ENCODE data around the gene GRIA1. TPM values are rescaled to one million over a fixed set of nuclear protein-coding genes. Genes with fewer than 3 reads are reported as not detected.
"Not testable (repeated sequence)": the region's sequence is repeated elsewhere in the genome, so short reads cannot be mapped to it uniquely, and the experiment has no call there.

GRIA1 gene
- total RNA-seq, 1 donor from 2014 or later = not detected

GRCh38 chr5:153704110-153704509, 213.6 kb downstream of the GRIA1 start:
- DNase-seq (ENCODE audit: low spot score) = no peak
- Mint-ChIP-seq H3K9me3 (no peaks in the 10 kb centered on the region), H3K4me3 (ENCODE audit: low read depth) (no peak overlapping the region), H3K27ac (no peak overlapping the region), H3K27me3 (ENCODE audit: low read depth) (no peaks in the 10 kb centered on the region), H3K4me1 (ENCODE audit: low read depth) (no peaks in the 10 kb centered on the region), H3K36me3 (ENCODE audit: low read depth) (no peaks in the 10 kb centered on the region)
- intact Hi-C loops (cut with micrococcal nuclease) = no loop called here

- Mint-ChIP-seq H3K4me3 (ENCODE audit: low read depth) (no peak overlapping the region), H3K9me3 (no peaks in the 10 kb centered on the region), H3K27ac (no peak overlapping the region), H3K36me3 (ENCODE audit: low read depth) (no peaks in the 10 kb centered on the region), H3K27me3 (ENCODE audit: low read depth) (no peaks in the 10 kb centered on the region), H3K4me1 (ENCODE audit: low read depth) (no peaks in the 10 kb centered on the region)
- DNase-seq (ENCODE audit: low spot score) = no peak
- intact Hi-C loops (cut with micrococcal nuclease) = no loop called here
Measured at GRCh38 chr5:153707626-153708025, 217.2 kb downstream of the GRIA1 start.

- Mint-ChIP-seq H3K36me3 (ENCODE audit: low read depth) (no peaks in the 10 kb centered on the region), H3K27ac (no peak overlapping the region), H3K4me1 (ENCODE audit: low read depth) (no peaks in the 10 kb centered on the region), H3K4me3 (ENCODE audit: low read depth) (no peak overlapping the region), H3K9me3 (no peaks in the 10 kb centered on the region), H3K27me3 (ENCODE audit: low read depth) (no peaks in the 10 kb centered on the region)
- DNase-seq (ENCODE audit: low spot score) = no peak
- intact Hi-C loops (cut with micrococcal nuclease) = no loop called here
Measured at GRCh38 chr5:153711755-153712154, 221.3 kb downstream of the GRIA1 start.

GRCh38 chr5:153712946-153713345, 222.5 kb downstream of the GRIA1 start:
- no peaks in the 10 kb centered on the region for H3K27me3 Mint-ChIP-seq (ENCODE audit: low read depth)
- intact Hi-C loops (cut with micrococcal nuclease) = no loop called here
- no peaks in the 10 kb centered on the region for H3K36me3 Mint-ChIP-seq (ENCODE audit: low read depth)
- no peaks in the 10 kb centered on the region for H3K4me1 Mint-ChIP-seq (ENCODE audit: low read depth)
- H3K27ac Mint-ChIP-seq = no peak overlapping the region
- DNase-seq (ENCODE audit: low spot score) = no peak
- no peak overlapping the region for H3K4me3 Mint-ChIP-seq (ENCODE audit: low read depth)
- H3K9me3 Mint-ChIP-seq = no peaks in the 10 kb centered on the region

- Mint-ChIP-seq H3K27ac (no peak overlapping the region), H3K9me3 (no peaks in the 10 kb centered on the region)
- DNase-seq (ENCODE audit: low spot score) = no peak
Measured at GRCh38 chr5:153713943-153714342, 223.5 kb downstream of the GRIA1 start.

GRCh38 chr5:153714798-153715197, 224.3 kb downstream of the GRIA1 start:
- H3K27ac Mint-ChIP-seq = no peak overlapping the region
- no peaks in the 10 kb centered on the region for H3K27me3 Mint-ChIP-seq (ENCODE audit: low read depth)
- intact Hi-C loops (cut with micrococcal nuclease) = no loop called here
- no peaks in the 10 kb centered on the region for H3K9me3 Mint-ChIP-seq
- no peak overlapping the region for H3K4me3 Mint-ChIP-seq (ENCODE audit: low read depth)
- DNase-seq (ENCODE audit: low spot score) = no peak
- no peaks in the 10 kb centered on the region for H3K4me1 Mint-ChIP-seq (ENCODE audit: low read depth)
- H3K36me3 Mint-ChIP-seq (ENCODE audit: low read depth) = no peaks in the 10 kb centered on the region

More at GRCh38 chr5:153713943-153714342, 223.5 kb downstream of the GRIA1 start:
- Mint-ChIP-seq H3K4me3 (ENCODE audit: low read depth) (no peak overlapping the region), H3K36me3 (ENCODE audit: low read depth) (no peaks in the 10 kb centered on the region), H3K27me3 (ENCODE audit: low read depth) (no peaks in the 10 kb centered on the region), H3K4me1 (ENCODE audit: low read depth) (no peaks in the 10 kb centered on the region)
- intact Hi-C loops (cut with micrococcal nuclease) = no loop called here

- intact Hi-C loops (cut with micrococcal nuclease) = no loop called here
- no peaks in the 10 kb centered on the region for H3K36me3 Mint-ChIP-seq (ENCODE audit: low read depth)
- H3K27ac Mint-ChIP-seq = no peak overlapping the region
- no peaks in the 10 kb centered on the region for H3K9me3 Mint-ChIP-seq
- no peak overlapping the region for H3K4me3 Mint-ChIP-seq (ENCODE audit: low read depth)
- no peaks in the 10 kb centered on the region for H3K27me3 Mint-ChIP-seq (ENCODE audit: low read depth)
- no peaks in the 10 kb centered on the region for H3K4me1 Mint-ChIP-seq (ENCODE audit: low read depth)
- no peak for DNase-seq (ENCODE audit: low spot score)
Measured at GRCh38 chr5:153717287-153717686, 226.8 kb downstream of the GRIA1 start.

- intact Hi-C loops (cut with micrococcal nuclease) = no loop called here
- H3K27ac Mint-ChIP-seq = no peak overlapping the region
Measured at GRCh38 chr5:153718713-153719112, 228.2 kb downstream of the GRIA1 start.

GRCh38 chr5:153719324-153719723, 228.9 kb downstream of the GRIA1 start:
- H3K27me3 Mint-ChIP-seq (ENCODE audit: low read depth) = no peaks in the 10 kb centered on the region
- no peaks in the 10 kb centered on the region for H3K36me3 Mint-ChIP-seq (ENCODE audit: low read depth)
- no peak for DNase-seq (ENCODE audit: low spot score)
- H3K9me3 Mint-ChIP-seq = peaks cover 6% of the 10 kb centered on the region
- H3K4me1 Mint-ChIP-seq (ENCODE audit: low read depth) = no peaks in the 10 kb centered on the region
- no peak overlapping the region for H3K4me3 Mint-ChIP-seq (ENCODE audit: low read depth)
- H3K27ac Mint-ChIP-seq = no peak overlapping the region
- intact Hi-C loops (cut with micrococcal nuclease) = no loop called here

More at GRCh38 chr5:153718713-153719112, 228.2 kb downstream of the GRIA1 start:
- H3K4me1 Mint-ChIP-seq (ENCODE audit: low read depth) = no peaks in the 10 kb centered on the region
- H3K4me3 Mint-ChIP-seq (ENCODE audit: low read depth) = no peak overlapping the region
- peaks cover 6% of the 10 kb centered on the region for H3K9me3 Mint-ChIP-seq
- H3K27me3 Mint-ChIP-seq (ENCODE audit: low read depth) = no peaks in the 10 kb centered on the region
- DNase-seq (ENCODE audit: low spot score) = no peak
- H3K36me3 Mint-ChIP-seq (ENCODE audit: low read depth) = no peaks in the 10 kb centered on the region

GRCh38 chr5:153723022-153723610, 232.6 kb downstream of the GRIA1 start:
- H3K4me3 Mint-ChIP-seq (ENCODE audit: low read depth); DNase-seq (ENCODE audit: low spot score); H3K27ac Mint-ChIP-seq; H3K36me3 Mint-ChIP-seq (ENCODE audit: low read depth); H3K9me3 Mint-ChIP-seq; intact Hi-C loops (cut with micrococcal nuclease); H3K4me1 Mint-ChIP-seq (ENCODE audit: low read depth); H3K27me3 Mint-ChIP-seq (ENCODE audit: low read depth): not testable (repeated sequence)

- no peaks in the 10 kb centered on the region for H3K4me1 Mint-ChIP-seq (ENCODE audit: low read depth)
- H3K9me3 Mint-ChIP-seq = no peaks in the 10 kb centered on the region
- H3K36me3 Mint-ChIP-seq (ENCODE audit: low read depth) = no peaks in the 10 kb centered on the region
- no peak overlapping the region for H3K4me3 Mint-ChIP-seq (ENCODE audit: low read depth)
- intact Hi-C loops (cut with micrococcal nuclease) = no loop called here
- no peak overlapping the region for H3K27ac Mint-ChIP-seq
- H3K27me3 Mint-ChIP-seq (ENCODE audit: low read depth) = peaks cover 5% of the 10 kb centered on the region
- DNase-seq (ENCODE audit: low spot score) = no peak
Measured at GRCh38 chr5:153742060-153742459, 251.6 kb downstream of the GRIA1 start.

- no peaks in the 10 kb centered on the region for H3K9me3 Mint-ChIP-seq
- H3K4me1 Mint-ChIP-seq (ENCODE audit: low read depth) = no peaks in the 10 kb centered on the region
- no peak overlapping the region for H3K4me3 Mint-ChIP-seq (ENCODE audit: low read depth)
- peaks cover 5% of the 10 kb centered on the region for H3K27me3 Mint-ChIP-seq (ENCODE audit: low read depth)
- DNase-seq (ENCODE audit: low spot score) = no peak
- intact Hi-C loops (cut with micrococcal nuclease) = no loop called here
- no peak overlapping the region for H3K27ac Mint-ChIP-seq
- no peaks in the 10 kb centered on the region for H3K36me3 Mint-ChIP-seq (ENCODE audit: low read depth)
Measured at GRCh38 chr5:153744751-153745150, 254.3 kb downstream of the GRIA1 start.

GRCh38 chr5:153745778-153746395, 255.4 kb downstream of the GRIA1 start:
- no peaks in the 10 kb centered on the region for H3K36me3 Mint-ChIP-seq (ENCODE audit: low read depth)

More at GRCh38 chr5:153745778-153746395, 255.4 kb downstream of the GRIA1 start:
- no peak for DNase-seq (ENCODE audit: low spot score)
- H3K4me3 Mint-ChIP-seq (ENCODE audit: low read depth) = no peak overlapping the region
- no peaks in the 10 kb centered on the region for H3K4me1 Mint-ChIP-seq (ENCODE audit: low read depth)
- intact Hi-C loops (cut with micrococcal nuclease) = no loop called here
- H3K9me3 Mint-ChIP-seq = no peaks in the 10 kb centered on the region
- H3K27me3 Mint-ChIP-seq (ENCODE audit: low read depth) = peaks cover 5% of the 10 kb centered on the region
- H3K27ac Mint-ChIP-seq = no peak overlapping the region
